ENCODE measurements around the gene CPEB1.

- TF ChIP-seq CTCF (IDR thresholded peaks at IDR 0.05; ENCODE audit: insufficient read depth, low read length, poor library complexity, severe bottlenecking) = no peak
- no peak for TF ChIP-seq EZH2phosphoT487 (conservative IDR thresholded peaks at IDR 0.05; ENCODE audit: low read length)
Observed at GRCh38 chr15:82630033-82630432, 17.1 kb downstream of the CPEB1 start.

Measured in SU-DHL-6 (cell line).